DND-41 (cell line): ENCODE measurements around the gene PCK1.

Source experiments
- ATAC-seq: fragments of 200-7000 bp; cut with Tn5 transposase; 3 replicates; pipeline ENCODE4 v1.9.1; 2021; ENCODE audit warnings: low read depth; ENCODE audit not compliant: insufficient read depth
- DNase-seq: peaks from one replicate; pipeline ENCODE4 v3.0.0-alpha.2; 2020
- H2AFZ ChIP-seq: 2 replicates; pipeline ENCODE4 v1.6.0; 2012; ENCODE audit warnings: low read depth, low read length
- H3K27ac ChIP-seq: 2 replicates; pipeline ENCODE4 v1.5.1; 2012; ENCODE audit warnings: low read length, inconsistent platforms
- H3K27me3 ChIP-seq: fragments of 200-600 bp; sonication (generic); 2 replicates; pipeline ENCODE4 v1.6.0; 2012; ENCODE audit warnings: low read length, mild to moderate bottlenecking, inconsistent platforms; ENCODE audit not compliant: insufficient read depth, poor library complexity
- H3K36me3 ChIP-seq: 2 replicates; pipeline ENCODE4 v1.5.1; 2012; ENCODE audit warnings: low read length, inconsistent platforms; ENCODE audit not compliant: insufficient read depth
- H3K4me1 ChIP-seq: 2 replicates; pipeline ENCODE4 v1.5.1; 2012; ENCODE audit warnings: mild to moderate bottlenecking, low read length; ENCODE audit not compliant: insufficient read depth
- H3K4me2 ChIP-seq: 2 replicates; pipeline ENCODE4 v1.6.0; 2012; ENCODE audit warnings: mild to moderate bottlenecking, moderate library complexity, low read length, inconsistent platforms; ENCODE audit not compliant: insufficient read depth
- H3K4me3 ChIP-seq, 2 experiments: fragments of 200-600 bp in 1 of 2; shearing (Covaris generic) in 1 of 2; 2 replicates each; pipeline ENCODE4 v1.5.1; 2012 to 2016; ENCODE audit warnings: inconsistent platforms in 2 of 2, low read length in 2 of 2, mild to moderate bottlenecking in 2 of 2, low read depth in 1 of 2, moderate library complexity in 1 of 2
- H3K79me2 ChIP-seq: 2 replicates; pipeline ENCODE4 v1.6.0; 2012; ENCODE audit warnings: low read length, inconsistent platforms; ENCODE audit not compliant: insufficient read depth
- H3K9ac ChIP-seq: 2 replicates; pipeline ENCODE4 v1.6.0; 2012; ENCODE audit warnings: low read depth, mild to moderate bottlenecking, inconsistent platforms, low read length, moderate library complexity
- H3K9me3 ChIP-seq: 2 replicates; pipeline ENCODE4 v1.5.1; 2012; ENCODE audit warnings: low read length, moderate library complexity, mild to moderate bottlenecking, inconsistent platforms; ENCODE audit not compliant: insufficient read depth, severe bottlenecking
- H4K20me1 ChIP-seq: 2 replicates; pipeline ENCODE4 v1.6.0; 2012; ENCODE audit warnings: low read length; ENCODE audit not compliant: insufficient read depth
- EZH2 ChIP-seq: IDR thresholded peaks from 3 replicates; pipeline ENCODE4 v1.6.1; 2012; ENCODE audit warnings: borderline replicate concordance, low read depth, mild to moderate bottlenecking, moderate library complexity, low read length, inconsistent platforms; ENCODE audit not compliant: severe bottlenecking
- TF ChIP-seq, protein P1 (sequence below): IDR thresholded peaks from 2 replicates; pipeline ENCODE4 v1.5.1; 2012; ENCODE audit warnings: borderline replicate concordance, low read length, moderate library complexity, mild to moderate bottlenecking; ENCODE audit not compliant: poor library complexity, severe bottlenecking; ENCODE audit errors: extremely low read depth

Gene PCK1

DNA sequence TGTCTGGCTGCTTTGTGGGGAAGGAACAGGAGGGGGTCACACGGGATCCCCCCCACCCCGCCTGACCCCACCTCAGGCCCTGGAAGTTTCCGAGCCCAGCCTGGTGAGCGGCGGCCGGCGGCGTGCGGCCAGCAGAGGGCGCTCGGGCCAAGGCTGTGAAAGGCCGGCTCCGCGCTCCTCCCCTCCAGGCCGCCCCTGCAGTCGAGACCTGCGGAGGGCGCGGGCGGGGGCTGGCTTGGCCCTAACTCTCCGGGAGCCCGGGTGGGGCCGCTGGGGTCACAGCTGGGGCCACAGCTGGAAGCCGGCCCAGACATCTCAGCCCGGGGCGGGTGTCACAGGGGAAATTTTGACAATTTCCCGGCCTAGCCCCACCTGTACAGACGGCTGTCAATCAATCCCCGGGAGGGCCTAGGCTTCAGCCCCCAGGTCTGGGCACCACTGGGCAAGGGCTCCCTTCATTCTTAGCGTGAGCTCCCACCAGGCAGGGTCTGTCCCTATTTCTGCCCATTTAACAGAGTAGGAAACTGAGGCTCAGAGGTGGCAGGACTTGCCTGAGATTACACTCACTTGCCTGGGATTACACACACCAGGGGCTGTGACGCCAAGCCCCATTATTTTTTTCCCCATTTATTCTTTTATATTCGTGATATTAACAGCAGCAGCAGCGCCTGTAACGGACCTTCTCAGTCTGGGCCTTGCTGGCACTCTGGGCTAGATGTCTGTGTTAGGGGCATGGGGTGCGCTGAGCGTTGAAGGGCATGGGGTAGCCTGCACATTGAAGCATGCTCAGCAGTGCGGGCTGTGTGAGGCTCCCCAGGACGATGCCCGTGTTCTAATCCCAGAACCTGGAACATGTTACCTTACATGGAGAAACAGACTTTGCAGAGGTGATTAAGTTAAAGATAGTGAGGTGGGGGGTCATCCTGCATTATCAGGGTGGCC, 36.4 kb downstream of the PCK1 start:
- H2AFZ ChIP-seq: no peak overlapping the region
- peak; percentile 90 for ATAC-seq
- peaks cover 22% of the 10 kb centered on the region for H3K27me3 ChIP-seq

DNA sequence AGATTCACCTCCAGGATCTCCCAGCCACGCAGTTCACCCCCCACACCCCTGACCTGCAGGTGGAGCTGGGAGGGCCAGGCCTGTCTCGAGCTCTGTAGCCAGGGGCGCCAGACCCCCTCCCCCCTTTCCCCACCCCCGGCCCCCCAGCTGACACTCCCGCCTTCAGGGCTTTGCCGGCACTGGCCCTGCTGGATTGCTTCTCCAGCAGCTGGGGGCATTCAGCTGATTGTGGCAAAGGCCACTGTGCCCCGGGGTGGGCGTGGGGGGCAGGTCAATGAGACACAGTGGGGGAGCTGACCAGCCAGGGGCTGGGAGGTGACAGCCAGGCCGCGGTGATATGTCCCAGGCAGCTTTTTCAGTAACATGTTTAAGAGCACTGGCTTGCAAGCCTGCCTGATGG, 37.1 kb downstream of the PCK1 start:
- H3K4me2 ChIP-seq: no peak overlapping the region
- TF ChIP-seq, protein P1, sequence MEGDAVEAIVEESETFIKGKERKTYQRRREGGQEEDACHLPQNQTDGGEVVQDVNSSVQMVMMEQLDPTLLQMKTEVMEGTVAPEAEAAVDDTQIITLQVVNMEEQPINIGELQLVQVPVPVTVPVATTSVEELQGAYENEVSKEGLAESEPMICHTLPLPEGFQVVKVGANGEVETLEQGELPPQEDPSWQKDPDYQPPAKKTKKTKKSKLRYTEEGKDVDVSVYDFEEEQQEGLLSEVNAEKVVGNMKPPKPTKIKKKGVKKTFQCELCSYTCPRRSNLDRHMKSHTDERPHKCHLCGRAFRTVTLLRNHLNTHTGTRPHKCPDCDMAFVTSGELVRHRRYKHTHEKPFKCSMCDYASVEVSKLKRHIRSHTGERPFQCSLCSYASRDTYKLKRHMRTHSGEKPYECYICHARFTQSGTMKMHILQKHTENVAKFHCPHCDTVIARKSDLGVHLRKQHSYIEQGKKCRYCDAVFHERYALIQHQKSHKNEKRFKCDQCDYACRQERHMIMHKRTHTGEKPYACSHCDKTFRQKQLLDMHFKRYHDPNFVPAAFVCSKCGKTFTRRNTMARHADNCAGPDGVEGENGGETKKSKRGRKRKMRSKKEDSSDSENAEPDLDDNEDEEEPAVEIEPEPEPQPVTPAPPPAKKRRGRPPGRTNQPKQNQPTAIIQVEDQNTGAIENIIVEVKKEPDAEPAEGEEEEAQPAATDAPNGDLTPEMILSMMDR: no peak
- TF ChIP-seq EZH2: no peak
- H3K27me3 ChIP-seq: peaks cover 24% of the 10 kb centered on the region
- H3K79me2 ChIP-seq: no peaks in the 10 kb centered on the region
- H3K4me3 ChIP-seq: no peak overlapping the region
- H3K9me3 ChIP-seq: no peaks in the 10 kb centered on the region
- no peak overlapping the region for H3K27ac ChIP-seq
- no peak overlapping the region for H2AFZ ChIP-seq
- no peaks in the 10 kb centered on the region for H3K36me3 ChIP-seq
- no peak for ATAC-seq
- no peak overlapping the region for H3K9ac ChIP-seq
- H3K4me1 ChIP-seq: no peaks in the 10 kb centered on the region; the same call in 1 of the 2 replicates
- no peak for DNase-seq
- H4K20me1 ChIP-seq: peaks cover 48% of the 10 kb centered on the region

More for the DNA sequence above, 36.4 kb downstream of the PCK1 start:
- TF ChIP-seq EZH2: no peak
- TF ChIP-seq, protein P1: peak; percentile 87
- H3K4me2 ChIP-seq: no peak overlapping the region
- no peaks in the 10 kb centered on the region for H3K9me3 ChIP-seq
- peak; percentile 69 for DNase-seq
- no peak overlapping the region for H3K4me3 ChIP-seq
- H3K4me1 ChIP-seq: no peaks in the 10 kb centered on the region; the same call in 1 of the 2 replicates
- no peak overlapping the region for H3K9ac ChIP-seq
- no peaks in the 10 kb centered on the region for H3K79me2 ChIP-seq
- no peaks in the 10 kb centered on the region for H3K36me3 ChIP-seq
- peaks cover 53% of the 10 kb centered on the region for H4K20me1 ChIP-seq
- no peak overlapping the region for H3K27ac ChIP-seq

DNA sequence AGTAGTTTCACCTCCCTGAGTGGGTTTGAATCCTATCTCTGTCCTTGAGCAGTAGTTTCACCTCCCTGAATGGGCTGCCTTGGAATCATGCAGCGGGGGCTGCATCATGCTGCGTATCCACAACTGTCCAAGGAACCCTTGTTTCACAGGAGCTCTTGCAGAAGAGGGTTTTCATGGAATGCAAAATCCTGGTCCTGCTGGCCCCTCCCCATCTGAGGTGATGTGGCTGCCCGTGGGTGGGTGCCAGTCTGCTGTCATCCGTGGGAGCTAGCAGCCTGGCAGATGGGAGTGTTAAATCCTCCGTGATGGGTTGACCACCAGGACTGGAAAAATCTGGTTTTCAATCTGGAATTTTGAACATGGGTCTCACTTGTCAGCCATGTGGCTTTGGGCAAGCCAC, 37.6 kb downstream of the PCK1 start:
- H3K9me3 ChIP-seq: no peaks in the 10 kb centered on the region
- no peak overlapping the region for H3K9ac ChIP-seq
- no peaks in the 10 kb centered on the region; the same call in 1 of the 2 replicates for H3K4me1 ChIP-seq
- TF ChIP-seq, protein P1: no peak
- TF ChIP-seq EZH2: no peak
- no peaks in the 10 kb centered on the region for H3K36me3 ChIP-seq
- no peak overlapping the region for H2AFZ ChIP-seq
- ATAC-seq: no peak
- H3K27me3 ChIP-seq: peaks cover 25% of the 10 kb centered on the region
- no peak overlapping the region for H3K27ac ChIP-seq
- peaks cover 44% of the 10 kb centered on the region for H4K20me1 ChIP-seq
- no peak for DNase-seq
- H3K4me3 ChIP-seq: no peak overlapping the region
- H3K79me2 ChIP-seq: no peaks in the 10 kb centered on the region
- H3K4me2 ChIP-seq: no peak overlapping the region
